Smooth muscle cell (in vitro differentiated cells): Measurements from ENCODE around the gene DPH3. TPM values are rescaled to one million over a fixed set of nuclear protein-coding genes. Genes with fewer than 3 reads are reported as not detected.

Source experiments
- DNase-seq: peaks from one replicate; lab custom pipeline; 2025; ENCODE audit not compliant: unreplicated experiment; lab: John Stamatoyannopoulos, UW
- H2AFZ ChIP-seq: fragments of 200-600 bp; sonication (generic); 2 replicates; pipeline ENCODE4 v1.6.0; 2016; ENCODE audit warnings: antibody characterized with exemption, low read depth, mild to moderate bottlenecking
- H3F3A ChIP-seq: fragments of 200-600 bp; sonication (generic); 2 replicates; pipeline ENCODE4 v1.6.0; 2017; ENCODE audit warnings: antibody characterized with exemption, low read depth
- H3K27ac ChIP-seq: fragments of 200-600 bp; sonication (generic); 2 replicates; pipeline ENCODE4 v1.5.1; 2016; ENCODE audit warnings: low read depth, mild to moderate bottlenecking
- H3K27me3 ChIP-seq: fragments of 200-600 bp; sonication (generic); 2 replicates; pipeline ENCODE4 v1.6.1; 2016; ENCODE audit warnings: low read depth, mild to moderate bottlenecking
- H3K36me3 ChIP-seq: fragments of 200-600 bp; sonication (generic); 2 replicates; pipeline ENCODE4 v1.5.1; 2016; ENCODE audit warnings: low read depth
- H3K4me1 ChIP-seq: fragments of 200-600 bp; sonication (generic); 2 replicates; pipeline ENCODE4 v1.5.1; 2016; ENCODE audit warnings: low read depth
- H3K4me2 ChIP-seq: fragments of 200-600 bp; sonication (generic); 2 replicates; pipeline ENCODE4 v1.6.0; 2016; ENCODE audit warnings: mild to moderate bottlenecking
- H3K4me3 ChIP-seq: fragments of 200-600 bp; sonication (generic); 2 replicates; pipeline ENCODE4 v1.5.1; 2016; ENCODE audit warnings: mild to moderate bottlenecking
- H3K79me2 ChIP-seq: fragments of 200-600 bp; sonication (generic); 2 replicates; pipeline ENCODE4 v1.6.0; 2016; ENCODE audit warnings: low read depth, mild to moderate bottlenecking
- H3K9ac ChIP-seq: fragments of 200-600 bp; sonication (generic); 2 replicates; pipeline ENCODE4 v1.6.0; 2016; ENCODE audit warnings: low read depth
- H3K9me3 ChIP-seq: fragments of 200-600 bp; sonication (generic); replicated peaks from 2 replicates; pipeline ENCODE4 v1.5.1; 2016; ENCODE audit warnings: low read depth
- H4K20me1 ChIP-seq: fragments of 200-600 bp; sonication (generic); 2 replicates; pipeline ENCODE4 v1.6.0; 2016; ENCODE audit warnings: low read depth
- WGBS: methylation state at CpG from one replicate; pipeline ENCODE4 v1.1.7; 2016; ENCODE audit warnings: low lambda C conversion rate; 5-methylcytosine and 5-hydroxymethylcytosine counted together
- polyA plus RNA-seq: library from polyadenylated mRNA; unstranded; fragments of >200 nt; fragmentation: Nextera tagmentation; extraction: Ambion mirVana; gene quantifications from 2 replicates; pipeline ENCODE4 v1.2.1, GENCODE V29; 2016
- total RNA-seq: library from RNA; depleted of rRNA; stranded (reverse); fragments of >200 nt; gene quantifications from 2 replicates; pipeline ENCODE4 v1.2.3, GENCODE V29; 2014
- TF ChIP-seq, protein P1 (sequence below): fragments of 200-600 bp; sonication (generic); IDR thresholded peaks from 2 replicates; pipeline ENCODE4 v1.5.1; 2017; ENCODE audit warnings: borderline replicate concordance, mild to moderate bottlenecking, antibody characterized with exemption; ENCODE audit not compliant: insufficient read depth, poor library complexity, severe bottlenecking

The DPH3 gene
- total and polyA plus RNA-seq, 2 experiments from 2014 or later, result 44.7 to 69.5 TPM

DNA sequence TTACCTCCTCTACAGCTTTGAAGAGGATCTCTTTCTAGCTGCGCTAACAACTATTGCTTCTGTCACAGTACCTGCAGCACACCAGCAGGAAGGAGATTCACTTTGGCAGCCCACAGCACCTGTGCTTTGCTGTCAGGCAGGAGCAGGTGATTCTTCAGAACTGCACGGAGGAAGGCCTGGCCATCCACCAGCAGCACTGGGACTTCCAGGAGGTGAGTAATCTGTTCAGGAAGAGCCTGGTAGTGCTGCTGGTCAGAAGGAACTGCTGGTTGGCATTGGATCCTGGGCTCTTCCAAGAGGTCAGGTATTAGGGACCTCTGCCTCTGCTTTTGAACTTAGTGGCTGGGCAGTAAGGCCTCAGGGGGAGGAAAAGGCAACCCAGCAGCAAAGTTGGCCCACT is 42.2 kb downstream of the DPH3 start:
- Histone ChIP-seq H3K4me3 (no peak overlapping the region), H3K27me3 (no peaks in the 10 kb centered on the region), H3F3A (no peaks in the 10 kb centered on the region), H2AFZ (no peak overlapping the region), H3K4me1 (no peaks in the 10 kb centered on the region), H3K9me3 (no peaks in the 10 kb centered on the region), H3K4me2 (no peak overlapping the region), H3K79me2 (no peaks in the 10 kb centered on the region), H3K9ac (no peak overlapping the region), H4K20me1 (no peaks in the 10 kb centered on the region), H3K27ac (no peak overlapping the region), H3K36me3 (no peaks in the 10 kb centered on the region)
- 91% methylated on average over 2 of the region's 2 CpGs for WGBS
- no peak for DNase-seq
- TF ChIP-seq, protein P1, sequence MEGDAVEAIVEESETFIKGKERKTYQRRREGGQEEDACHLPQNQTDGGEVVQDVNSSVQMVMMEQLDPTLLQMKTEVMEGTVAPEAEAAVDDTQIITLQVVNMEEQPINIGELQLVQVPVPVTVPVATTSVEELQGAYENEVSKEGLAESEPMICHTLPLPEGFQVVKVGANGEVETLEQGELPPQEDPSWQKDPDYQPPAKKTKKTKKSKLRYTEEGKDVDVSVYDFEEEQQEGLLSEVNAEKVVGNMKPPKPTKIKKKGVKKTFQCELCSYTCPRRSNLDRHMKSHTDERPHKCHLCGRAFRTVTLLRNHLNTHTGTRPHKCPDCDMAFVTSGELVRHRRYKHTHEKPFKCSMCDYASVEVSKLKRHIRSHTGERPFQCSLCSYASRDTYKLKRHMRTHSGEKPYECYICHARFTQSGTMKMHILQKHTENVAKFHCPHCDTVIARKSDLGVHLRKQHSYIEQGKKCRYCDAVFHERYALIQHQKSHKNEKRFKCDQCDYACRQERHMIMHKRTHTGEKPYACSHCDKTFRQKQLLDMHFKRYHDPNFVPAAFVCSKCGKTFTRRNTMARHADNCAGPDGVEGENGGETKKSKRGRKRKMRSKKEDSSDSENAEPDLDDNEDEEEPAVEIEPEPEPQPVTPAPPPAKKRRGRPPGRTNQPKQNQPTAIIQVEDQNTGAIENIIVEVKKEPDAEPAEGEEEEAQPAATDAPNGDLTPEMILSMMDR, result no peak

DNA sequence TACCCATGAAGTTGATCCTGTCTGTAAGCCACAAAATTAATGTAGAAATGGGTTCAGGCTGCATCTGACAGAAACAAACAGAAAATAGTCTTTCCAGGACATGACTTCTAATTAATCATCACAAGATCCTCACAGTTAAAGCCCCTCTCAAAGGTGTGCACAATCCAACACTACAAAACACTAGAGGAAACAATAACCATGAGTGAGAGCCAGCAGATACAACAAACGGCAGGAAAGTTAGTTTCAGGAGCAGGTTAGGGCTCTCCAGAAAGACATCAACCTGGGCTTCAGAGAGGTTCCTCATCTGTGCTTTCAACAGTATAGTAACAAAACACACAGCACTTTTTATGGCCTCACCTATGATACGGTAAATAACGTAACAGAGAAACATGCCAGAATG is 42.8 kb downstream of the DPH3 start:
- H2AFZ ChIP-seq, result no peak overlapping the region
- H3K9me3 ChIP-seq, result no peaks in the 10 kb centered on the region
- H3K27me3 ChIP-seq, result no peaks in the 10 kb centered on the region
- no peak overlapping the region for H3K9ac ChIP-seq
- no peaks in the 10 kb centered on the region for H4K20me1 ChIP-seq
- H3K27ac ChIP-seq, result no peak overlapping the region
- H3K79me2 ChIP-seq, result no peaks in the 10 kb centered on the region
- TF ChIP-seq, protein P1, result no peak
- no peaks in the 10 kb centered on the region for H3F3A ChIP-seq
- H3K4me2 ChIP-seq, result no peak overlapping the region
- 62% methylated on average over 3 of the region's 3 CpGs for WGBS
- DNase-seq, result no peak
- no peaks in the 10 kb centered on the region for H3K4me1 ChIP-seq
- no peaks in the 10 kb centered on the region for H3K36me3 ChIP-seq
- no peak overlapping the region for H3K4me3 ChIP-seq

DNA sequence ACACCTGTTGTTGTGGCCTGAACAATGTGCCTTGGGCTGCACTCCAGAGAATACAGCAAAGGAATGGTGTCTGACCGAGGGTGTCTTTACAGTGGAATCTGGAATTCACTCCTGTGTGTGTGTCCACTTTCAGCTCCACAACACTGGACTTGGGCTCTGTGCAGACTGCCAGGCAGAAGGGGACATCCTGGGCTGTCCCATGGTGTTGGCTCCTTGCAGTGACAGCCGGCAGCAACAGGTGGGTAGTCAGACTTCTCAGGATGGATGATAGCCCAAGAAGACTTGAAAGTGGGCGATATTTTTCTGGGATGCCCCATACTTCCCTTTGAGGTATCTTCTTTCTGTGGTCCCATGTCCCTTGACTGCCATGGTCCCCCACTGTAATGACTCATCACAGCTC is 45.0 kb downstream of the DPH3 start:
- Histone ChIP-seq H3K4me2 (no peak overlapping the region), H3K27me3 (no peaks in the 10 kb centered on the region), H3K36me3 (no peaks in the 10 kb centered on the region), H2AFZ (no peak overlapping the region), H3F3A (no peaks in the 10 kb centered on the region), H3K9ac (no peak overlapping the region), H3K4me3 (no peak overlapping the region), H3K9me3 (no peaks in the 10 kb centered on the region), H4K20me1 (no peaks in the 10 kb centered on the region), H3K4me1 (no peaks in the 10 kb centered on the region), H3K79me2 (no peaks in the 10 kb centered on the region), H3K27ac (no peak overlapping the region)
- DNase-seq, result no peak
- 98% methylated on average over 3 of the region's 3 CpGs for WGBS
- TF ChIP-seq, protein P1, result no peak

DNA sequence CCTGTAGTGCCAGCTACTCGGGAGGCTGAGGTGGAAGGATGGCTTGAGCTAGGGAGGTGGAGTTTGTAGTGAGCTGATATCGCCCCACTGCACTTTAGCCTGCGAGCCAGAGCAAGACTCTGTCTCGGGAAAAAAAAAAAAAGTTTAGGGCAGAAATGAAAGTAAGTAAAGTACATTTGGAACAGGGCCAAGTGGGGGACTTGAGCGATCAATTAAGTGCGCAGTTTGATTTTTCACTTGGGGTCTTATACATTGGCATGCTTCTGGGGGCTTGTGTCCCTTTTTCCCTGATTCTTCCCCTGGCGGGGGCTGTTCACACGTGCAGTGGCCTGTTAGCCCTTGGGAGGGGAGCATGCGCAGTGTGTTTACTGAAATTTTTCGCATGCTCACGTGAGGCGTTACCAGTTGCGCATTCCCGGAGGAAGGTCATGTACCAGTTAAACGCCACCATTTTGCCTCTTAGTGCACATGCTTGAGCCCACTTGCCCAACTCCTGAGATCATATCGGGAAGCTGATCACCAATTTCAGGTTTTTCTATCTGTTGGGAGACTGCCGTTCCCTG is 48.3 kb downstream of the DPH3 start:
- H3K36me3 ChIP-seq, result no peaks in the 10 kb centered on the region
- H3K27me3 ChIP-seq, result no peaks in the 10 kb centered on the region
- no peaks in the 10 kb centered on the region for H4K20me1 ChIP-seq
- no peaks in the 10 kb centered on the region for H3K9me3 ChIP-seq
- no peaks in the 10 kb centered on the region for H3K79me2 ChIP-seq
- H3K4me3 ChIP-seq, result no peak overlapping the region
- H3K4me2 ChIP-seq, result no peak overlapping the region
- no peak overlapping the region for H3K9ac ChIP-seq
- no peaks in the 10 kb centered on the region for H3F3A ChIP-seq
- no peak overlapping the region for H3K27ac ChIP-seq
- H2AFZ ChIP-seq, result no peak overlapping the region
- TF ChIP-seq, protein P1, result no peak
- no peaks in the 10 kb centered on the region for H3K4me1 ChIP-seq
- WGBS, result 91% methylated on average over 17 of the region's 17 CpGs
- DNase-seq, result no peak
